Prostate gland (tissue), 2 donors: ENCODE measurements around the gene TCF12. TPM values are rescaled to one million over a fixed set of nuclear protein-coding genes. Genes with fewer than 3 reads are reported as not detected.

Source experiments
- DNase-seq: peaks from one replicate; pipeline ENCODE4 v3.0.0-alpha.2; 2019; ENCODE audit warnings: low spot score
- H3K27ac ChIP-seq, 2 donors: fragments of 200-600 bp; sonication (generic); 2 replicates each; pipeline ENCODE4 v1.5.1; 2017 to 2019
- H3K27me3 ChIP-seq: fragments of 200-600 bp; sonication (generic); replicated peaks from 2 replicates; pipeline ENCODE4 v1.5.1; 2019; ENCODE audit not compliant: insufficient read depth
- H3K36me3 ChIP-seq, 2 donors: fragments of 200-600 bp; sonication (generic); 1 replicate in 1 of 2; 2 replicates in 1 of 2; pipeline versions ENCODE4 v1.5.1 to v1.8.1; 2017 to 2019
- H3K4me1 ChIP-seq: fragments of 200-600 bp; sonication (generic); replicated peaks from 2 replicates; pipeline ENCODE4 v1.5.1; 2019
- H3K4me3 ChIP-seq, 2 donors: fragments of 200-600 bp; sonication (generic); 2 replicates each; pipeline ENCODE4 v1.5.1; 2017 to 2019
- H3K9me3 ChIP-seq: fragments of 200-600 bp; sonication (generic); 2 replicates; pipeline ENCODE4 v1.5.1; 2017
- CTCF ChIP-seq, 4 experiments: fragments of 200-600 bp in 2 of 4; fragments of 450-650 bp in 2 of 4; sonication (generic) in 2 of 4; IDR thresholded peaks; 1 replicate in 3 of 4; 2 replicates in 1 of 4; pipeline ENCODE4 v1.5.1; 2016 to 2019; ENCODE audit warnings: antibody characterized with exemption in 4 of 4, mild to moderate bottlenecking in 2 of 4, moderate library complexity in 2 of 4
- POLR2A ChIP-seq: fragments of 450-650 bp; IDR thresholded peaks from one replicate; pipeline ENCODE4 v1.6.1; 2016; ENCODE audit warnings: antibody characterized with exemption, mild to moderate bottlenecking
- POLR2AphosphoS5 ChIP-seq: sonication (generic); formaldehyde crosslinking; IDR thresholded peaks from one replicate; pipeline ENCODE4 v1.6.1; 2017; ENCODE audit warnings: antibody characterized with exemption
- WGBS: methylation state at CpG from one replicate; pipeline ENCODE4 v1.1.5; 2018; 5-methylcytosine and 5-hydroxymethylcytosine counted together
- intact Hi-C: fragments of 100-400 bp; cut with DNase I; formaldehyde crosslinking; loops from one replicate; pipeline ENCODE4 v1.14.2; 2022
- total RNA-seq, 2 donors: library from RNA; depleted of rRNA; stranded (reverse); fragments of >200 nt; gene quantifications; one replicate each; pipeline ENCODE4 v1.1.0, GENCODE V29; 2016

The TCF12 gene
- total RNA-seq, 2 donors from 2014 or later: 95.4 to 123 TPM

- H3K36me3 ChIP-seq: no peaks in the 10 kb centered on the region
- H3K27me3 ChIP-seq: no peaks in the 10 kb centered on the region
- no peak overlapping the region for H3K27ac ChIP-seq
- TF ChIP-seq CTCF (IDR thresholded peaks at IDR 0.05) (no peak), POLR2AphosphoS5 (no peak), POLR2A (no peak)
- intact Hi-C loops: no loop called here
- no peak overlapping the region for H3K4me3 ChIP-seq
- WGBS: 74% methylated on average over 1 of the region's 1 CpG
- H3K9me3 ChIP-seq: no peaks in the 10 kb centered on the region
- no peaks in the 10 kb centered on the region for H3K4me1 ChIP-seq
- DNase-seq: no peak
Observed at GRCh38 chr15:56944485-56944884, 26.0 kb downstream of the TCF12 start.

- Histone ChIP-seq H3K9me3 (no peaks in the 10 kb centered on the region), H3K27ac (no peak overlapping the region), H3K4me1 (no peaks in the 10 kb centered on the region), H3K27me3 (no peaks in the 10 kb centered on the region), H3K36me3 (no peaks in the 10 kb centered on the region), H3K4me3 (no peak overlapping the region)
- no peak for TF ChIP-seq POLR2A
- no peak for TF ChIP-seq CTCF (IDR thresholded peaks at IDR 0.05)
- TF ChIP-seq POLR2AphosphoS5: no peak
- 99% methylated on average over 3 of the region's 3 CpGs for WGBS
- DNase-seq: no peak
- intact Hi-C loops: no loop called here
Observed at GRCh38 chr15:56946150-56946549, 27.7 kb downstream of the TCF12 start.

GRCh38 chr15:56948000-56948763 is 29.7 kb downstream of the TCF12 start:
- H3K9me3 ChIP-seq: no peaks in the 10 kb centered on the region
- H3K4me3 ChIP-seq: no peak overlapping the region
- WGBS: 86% methylated on average over 6 of the region's 6 CpGs
- TF ChIP-seq POLR2AphosphoS5 (no peak), POLR2A (no peak), CTCF (IDR thresholded peaks at IDR 0.05) (no peak)
- no peaks in the 10 kb centered on the region for H3K4me1 ChIP-seq
- H3K36me3 ChIP-seq: no peaks in the 10 kb centered on the region
- no peak overlapping the region for H3K27ac ChIP-seq
- no peaks in the 10 kb centered on the region for H3K27me3 ChIP-seq
- intact Hi-C loops: no loop called here
- no peak for DNase-seq

- Histone ChIP-seq H3K36me3 (no peaks in the 10 kb centered on the region), H3K4me3 (no peak overlapping the region), H3K27ac (no peak overlapping the region), H3K4me1 (no peaks in the 10 kb centered on the region), H3K27me3 (no peaks in the 10 kb centered on the region), H3K9me3 (no peaks in the 10 kb centered on the region)
- intact Hi-C loops: no loop called here
- no peak for DNase-seq
- 72% methylated on average over 1 of the region's 1 CpG for WGBS
- TF ChIP-seq POLR2A (no peak), POLR2AphosphoS5 (no peak), CTCF (IDR thresholded peaks at IDR 0.05) (no peak)
Observed at GRCh38 chr15:56948764-56949101, 30.3 kb downstream of the TCF12 start.

- Histone ChIP-seq H3K36me3 (no peaks in the 10 kb centered on the region), H3K27ac (no peak overlapping the region), H3K4me3 (no peak overlapping the region), H3K4me1 (no peaks in the 10 kb centered on the region), H3K27me3 (no peaks in the 10 kb centered on the region), H3K9me3 (no peaks in the 10 kb centered on the region)
- DNase-seq: no peak
- 96% methylated on average over 6 of the region's 6 CpGs for WGBS
- intact Hi-C loops: no loop called here
- TF ChIP-seq CTCF (IDR thresholded peaks at IDR 0.05) (no peak), POLR2AphosphoS5 (no peak), POLR2A (no peak)
Observed at GRCh38 chr15:56950979-56951378, 32.5 kb downstream of the TCF12 start.
